Adrenal gland (tissue), 5 donors: ENCODE results near the gene ALX4.

Source experiments
- CTCF ChIP-seq, 6 experiments: fragments of 450-650 bp in 4 of 6; fragments of 200-600 bp in 2 of 6; sonication (generic) in 1 of 6; IDR thresholded peaks; 1 replicate in 5 of 6; 2 replicates in 1 of 6; pipeline versions ENCODE4 v1.5.1 to v1.8.0; 2016 to 2021; ENCODE audit warnings: antibody characterized with exemption in 6 of 6, mild to moderate bottlenecking in 2 of 6, moderate library complexity in 1 of 6
- POLR2A ChIP-seq, 2 donors: fragments of 450-650 bp; IDR thresholded peaks; one replicate each; pipeline ENCODE4 v1.6.1; 2017; ENCODE audit warnings: antibody characterized with exemption in 2 of 2, mild to moderate bottlenecking in 2 of 2, moderate library complexity in 1 of 2
- donor health status: DM: no; HTN: no; CAD: no.

GRCh38 chr11:44221456-44221855, 88.5 kb downstream of the ALX4 start:
- TF ChIP-seq CTCF (IDR thresholded peaks at IDR 0.05) (no peak), POLR2A (IDR thresholded peaks at IDR 0.05) (no peak)
